Measurements from ENCODE around the gene PNMA8A.
A peak's percentile ranks its signal among the peaks of the same experiment; 100 is the strongest.

- TF ChIP-seq EP300 (IDR thresholded peaks at IDR 0.05) (no peak), ZFP36 (IDR thresholded peaks at IDR 0.05; ENCODE audit: borderline replicate concordance, partially characterized antibody) (no peak), POLR2A (IDR thresholded peaks at IDR 0.05; ENCODE audit: low read length) (no peak), RFX5 (IDR thresholded peaks at IDR 0.05) (peak; percentile 58; the same call in 1 of the 2 replicates), RAD21 (conservative IDR thresholded peaks at IDR 0.05 in 1 of 2, IDR thresholded peaks at IDR 0.05 in 1 of 2) (no peak), USF2 (IDR thresholded peaks at IDR 0.05) (no peak), PHF8 (IDR thresholded peaks at IDR 0.05; ENCODE audit: borderline replicate concordance, low read depth) (no peak), CEBPB (IDR thresholded peaks at IDR 0.05) (no peak), SMC3 (IDR thresholded peaks at IDR 0.05) (no peak), HDAC2 (IDR thresholded peaks at IDR 0.05) (no peak)
- TF ChIP-seq, protein P1, sequence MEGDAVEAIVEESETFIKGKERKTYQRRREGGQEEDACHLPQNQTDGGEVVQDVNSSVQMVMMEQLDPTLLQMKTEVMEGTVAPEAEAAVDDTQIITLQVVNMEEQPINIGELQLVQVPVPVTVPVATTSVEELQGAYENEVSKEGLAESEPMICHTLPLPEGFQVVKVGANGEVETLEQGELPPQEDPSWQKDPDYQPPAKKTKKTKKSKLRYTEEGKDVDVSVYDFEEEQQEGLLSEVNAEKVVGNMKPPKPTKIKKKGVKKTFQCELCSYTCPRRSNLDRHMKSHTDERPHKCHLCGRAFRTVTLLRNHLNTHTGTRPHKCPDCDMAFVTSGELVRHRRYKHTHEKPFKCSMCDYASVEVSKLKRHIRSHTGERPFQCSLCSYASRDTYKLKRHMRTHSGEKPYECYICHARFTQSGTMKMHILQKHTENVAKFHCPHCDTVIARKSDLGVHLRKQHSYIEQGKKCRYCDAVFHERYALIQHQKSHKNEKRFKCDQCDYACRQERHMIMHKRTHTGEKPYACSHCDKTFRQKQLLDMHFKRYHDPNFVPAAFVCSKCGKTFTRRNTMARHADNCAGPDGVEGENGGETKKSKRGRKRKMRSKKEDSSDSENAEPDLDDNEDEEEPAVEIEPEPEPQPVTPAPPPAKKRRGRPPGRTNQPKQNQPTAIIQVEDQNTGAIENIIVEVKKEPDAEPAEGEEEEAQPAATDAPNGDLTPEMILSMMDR (IDR thresholded peaks at IDR 0.05), result no peak
Observed at GRCh38 chr19:46428239-46429135, 42.9 kb downstream of the PNMA8A start, which contains the start of gene PNMA8C.

All from A549 (cell line).